Endothelial cell (in vitro differentiated cells): ENCODE data around the gene PAPPA. TPM values are rescaled to one million over a fixed set of nuclear protein-coding genes. Genes with fewer than 3 reads are reported as not detected.

Experiments
- DNase-seq: peaks from one replicate; pipeline ENCODE4 v3.0.0; 2021; ENCODE audit warnings: low spot score
- H3K27ac Mint-ChIP-seq: one replicate; pipeline ENCODE4 v1.8.0; 2021; ENCODE audit warnings: mixed read lengths, inconsistent platforms; ENCODE audit not compliant: unreplicated experiment
- H3K27me3 Mint-ChIP-seq: one replicate; pipeline ENCODE4 v1.8.0; 2021; ENCODE audit warnings: mild to moderate bottlenecking, moderate library complexity, mixed read lengths, inconsistent platforms; ENCODE audit not compliant: unreplicated experiment
- H3K36me3 Mint-ChIP-seq: one replicate; pipeline ENCODE4 v1.8.0; 2021; ENCODE audit warnings: mild to moderate bottlenecking, low read depth, mixed read lengths, inconsistent platforms; ENCODE audit not compliant: unreplicated experiment
- H3K4me1 Mint-ChIP-seq: one replicate; pipeline ENCODE4 v1.8.0; 2021; ENCODE audit warnings: mild to moderate bottlenecking, mixed read lengths, inconsistent platforms; ENCODE audit not compliant: unreplicated experiment
- H3K4me3 Mint-ChIP-seq: one replicate; pipeline ENCODE4 v1.8.0; 2021; ENCODE audit warnings: mild to moderate bottlenecking, mixed read lengths, inconsistent platforms; ENCODE audit not compliant: unreplicated experiment
- H3K9me3 Mint-ChIP-seq: one replicate; pipeline ENCODE4 v1.8.0; 2021; ENCODE audit warnings: mixed read lengths, inconsistent platforms; ENCODE audit not compliant: unreplicated experiment
- total RNA-seq: library from RNA; stranded (reverse); fragmentation: NEBNext Ultra II Directional; extraction: Animal tissue kit (Norgen Biotek cat#: 25700); gene quantifications from one replicate; pipeline ENCODE4 v1.2.1, GENCODE V29; 2021; ENCODE audit not compliant: unreplicated experiment
- TF ChIP-seq, protein P1 (sequence below): fragments of 200-600 bp; sonication (generic); IDR thresholded peaks from one replicate; pipeline ENCODE4 v1.5.0; 2021; ENCODE audit warnings: antibody characterized with exemption; ENCODE audit not compliant: unreplicated experiment

Gene PAPPA
- total RNA-seq, 1 donor from 2014 or later = 1.4 TPM

GRCh38 chr9:116308076-116308475 lies 154.5 kb downstream of the PAPPA start:
- H3K4me3 Mint-ChIP-seq = no peak overlapping the region
- TF ChIP-seq, protein P1, sequence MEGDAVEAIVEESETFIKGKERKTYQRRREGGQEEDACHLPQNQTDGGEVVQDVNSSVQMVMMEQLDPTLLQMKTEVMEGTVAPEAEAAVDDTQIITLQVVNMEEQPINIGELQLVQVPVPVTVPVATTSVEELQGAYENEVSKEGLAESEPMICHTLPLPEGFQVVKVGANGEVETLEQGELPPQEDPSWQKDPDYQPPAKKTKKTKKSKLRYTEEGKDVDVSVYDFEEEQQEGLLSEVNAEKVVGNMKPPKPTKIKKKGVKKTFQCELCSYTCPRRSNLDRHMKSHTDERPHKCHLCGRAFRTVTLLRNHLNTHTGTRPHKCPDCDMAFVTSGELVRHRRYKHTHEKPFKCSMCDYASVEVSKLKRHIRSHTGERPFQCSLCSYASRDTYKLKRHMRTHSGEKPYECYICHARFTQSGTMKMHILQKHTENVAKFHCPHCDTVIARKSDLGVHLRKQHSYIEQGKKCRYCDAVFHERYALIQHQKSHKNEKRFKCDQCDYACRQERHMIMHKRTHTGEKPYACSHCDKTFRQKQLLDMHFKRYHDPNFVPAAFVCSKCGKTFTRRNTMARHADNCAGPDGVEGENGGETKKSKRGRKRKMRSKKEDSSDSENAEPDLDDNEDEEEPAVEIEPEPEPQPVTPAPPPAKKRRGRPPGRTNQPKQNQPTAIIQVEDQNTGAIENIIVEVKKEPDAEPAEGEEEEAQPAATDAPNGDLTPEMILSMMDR = no peak
- H3K9me3 Mint-ChIP-seq = no peaks in the 10 kb centered on the region
- H3K4me1 Mint-ChIP-seq = peaks cover 3% of the 10 kb centered on the region
- DNase-seq = no peak
- H3K36me3 Mint-ChIP-seq = no peaks in the 10 kb centered on the region
- no peak overlapping the region for H3K27ac Mint-ChIP-seq
- no peaks in the 10 kb centered on the region for H3K27me3 Mint-ChIP-seq

DNA sequence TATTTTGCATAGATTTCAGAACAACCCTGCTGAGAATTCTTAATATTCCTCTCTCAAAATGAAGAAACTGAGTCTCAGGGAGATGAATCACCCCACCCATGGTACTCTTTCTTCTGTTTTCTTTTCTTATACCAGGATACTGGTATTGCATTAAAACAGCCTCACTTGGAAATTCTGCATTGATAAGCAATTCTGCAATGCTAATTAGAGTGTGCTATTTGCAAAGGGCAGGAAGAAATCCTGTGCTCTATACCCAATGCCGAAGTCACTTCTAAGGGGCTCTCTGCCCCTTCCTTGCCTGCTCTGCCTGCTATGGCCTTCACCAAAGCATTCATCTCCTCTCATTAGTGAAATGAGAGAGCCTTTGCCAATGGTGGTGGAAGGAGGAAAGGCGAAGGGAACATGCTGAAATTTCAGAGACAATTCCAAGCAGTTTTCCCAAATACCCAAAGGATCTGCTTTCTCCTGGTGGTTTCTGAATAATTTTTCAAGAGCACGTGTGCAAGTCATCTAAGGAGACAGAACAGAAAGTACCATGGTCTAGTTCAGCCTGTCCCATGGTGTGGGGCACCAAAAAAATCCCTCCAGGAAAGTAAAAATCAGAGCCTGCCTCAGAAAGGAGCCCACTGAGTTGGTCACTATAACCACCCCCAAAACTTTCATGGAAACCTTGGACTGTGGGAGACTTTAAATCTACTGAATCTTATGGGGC lies 156.5 kb downstream of the PAPPA start:
- Mint-ChIP-seq H3K9me3 (no peaks in the 10 kb centered on the region), H3K4me1 (peaks cover 7% of the 10 kb centered on the region), H3K4me3 (no peak overlapping the region), H3K27me3 (no peaks in the 10 kb centered on the region), H3K36me3 (no peaks in the 10 kb centered on the region), H3K27ac (no peak overlapping the region)
- TF ChIP-seq, protein P1 = no peak
- DNase-seq = no peak

DNA sequence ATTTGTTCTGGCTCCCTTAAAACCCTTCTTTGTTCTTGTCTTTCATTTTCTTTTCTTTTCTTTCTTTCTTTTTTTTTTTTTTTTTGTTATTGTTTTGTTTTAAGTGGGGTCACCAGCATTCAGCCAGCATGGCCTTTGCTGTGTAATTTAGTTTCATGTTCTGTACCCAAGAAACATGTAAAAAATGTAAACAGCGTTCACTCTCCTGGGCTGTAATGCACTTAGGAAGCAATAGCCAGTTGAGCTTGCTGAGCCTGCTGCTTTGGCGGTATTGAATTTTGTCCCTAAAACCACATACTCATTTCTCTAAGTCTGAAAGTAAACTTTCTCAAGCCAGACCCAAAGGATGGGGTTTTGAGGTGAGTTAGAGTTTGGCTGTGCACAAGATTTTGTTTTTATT lies 158.6 kb downstream of the PAPPA start:
- peaks cover 15% of the 10 kb centered on the region for H3K4me1 Mint-ChIP-seq
- H3K36me3 Mint-ChIP-seq = no peaks in the 10 kb centered on the region
- no peak for DNase-seq
- H3K27me3 Mint-ChIP-seq = no peaks in the 10 kb centered on the region
- H3K9me3 Mint-ChIP-seq = no peaks in the 10 kb centered on the region
- no peak overlapping the region for H3K27ac Mint-ChIP-seq
- H3K4me3 Mint-ChIP-seq = no peak overlapping the region
- TF ChIP-seq, protein P1 = no peak

DNA sequence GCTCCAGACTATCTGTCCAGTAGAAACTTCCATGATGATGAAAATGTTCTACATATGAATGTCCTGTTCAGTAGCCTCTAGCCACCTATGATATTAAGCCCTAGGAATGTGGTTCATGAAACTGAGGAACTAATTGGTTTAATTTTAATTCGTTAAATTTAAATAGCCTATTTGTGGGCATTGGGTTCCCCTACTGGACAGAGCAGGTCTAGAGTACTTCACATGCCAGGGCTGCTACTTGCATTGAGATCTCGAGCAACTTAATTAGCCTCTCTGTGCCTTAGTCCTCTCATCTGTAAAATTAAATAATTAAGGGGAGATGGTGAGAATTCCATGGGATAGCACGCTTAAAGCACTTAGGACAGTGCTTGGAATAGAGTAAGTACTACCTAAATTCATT lies 160.0 kb downstream of the PAPPA start:
- H3K4me3 Mint-ChIP-seq = no peak overlapping the region
- H3K4me1 Mint-ChIP-seq = peaks cover 15% of the 10 kb centered on the region
- TF ChIP-seq, protein P1 = no peak
- no peaks in the 10 kb centered on the region for H3K9me3 Mint-ChIP-seq
- no peak for DNase-seq
- no peaks in the 10 kb centered on the region for H3K36me3 Mint-ChIP-seq
- H3K27me3 Mint-ChIP-seq = no peaks in the 10 kb centered on the region
- H3K27ac Mint-ChIP-seq = no peak overlapping the region

- H3K9me3 Mint-ChIP-seq = no peaks in the 10 kb centered on the region
- peaks cover 6% of the 10 kb centered on the region for H3K27me3 Mint-ChIP-seq
- no peak overlapping the region for H3K4me3 Mint-ChIP-seq
- peaks cover 20% of the 10 kb centered on the region for H3K4me1 Mint-ChIP-seq
- no peaks in the 10 kb centered on the region for H3K36me3 Mint-ChIP-seq
- no peak overlapping the region for H3K27ac Mint-ChIP-seq
- TF ChIP-seq, protein P1 = no peak
- no peak for DNase-seq
Measured at GRCh38 chr9:116316246-116316645, 162.7 kb downstream of the PAPPA start.
